Right lobe of liver (tissue), 6 donors: ENCODE data around the gene CHST4. TPM values are rescaled to one million over a fixed set of nuclear protein-coding genes. Genes with fewer than 3 reads are reported as not detected.

ENCODE experiments used
- ATAC-seq, 4 donors: fragments of 200-7000 bp; cut with Tn5 transposase; one replicate each; pipeline ENCODE4 v1.9.1; 2020; ENCODE audit warnings: mild to moderate bottlenecking in 4 of 4, moderate library complexity in 4 of 4
- DNase-seq, 3 donors: peaks; one replicate each; pipeline ENCODE4 v3.0.0-alpha.2; 2020
- H3K27ac ChIP-seq, 3 donors: fragments of 200-600 bp; one replicate each; pipeline ENCODE4 v1.8.0; 2022
- H3K27me3 ChIP-seq, 2 donors: fragments of 200-600 bp; one replicate each; pipeline ENCODE4 v1.8.0; 2022
- H3K36me3 ChIP-seq, 4 donors: fragments of 200-600 bp; sonication (generic) in 1 of 4; one replicate each; pipeline versions ENCODE4 v1.5.1 to v1.8.0; 2017 to 2022; ENCODE audit warnings: control low read depth in 1 of 4
- H3K4me1 ChIP-seq, 4 donors: fragments of 200-600 bp; sonication (generic) in 1 of 4; one replicate each; pipeline versions ENCODE4 v1.5.1 to v1.8.0; 2017 to 2022; ENCODE audit warnings: control low read depth in 1 of 4
- H3K4me3 ChIP-seq, 3 donors: fragments of 200-600 bp; one replicate each; pipeline ENCODE4 v1.8.0; 2022
- H3K9me3 ChIP-seq, 4 donors: fragments of 200-600 bp; sonication (generic) in 1 of 4; one replicate each; pipeline versions ENCODE4 v1.5.1 to v1.8.0; 2017 to 2022; ENCODE audit warnings: control low read depth in 1 of 4
- POLR2A ChIP-seq: fragments of 450-650 bp; IDR thresholded peaks from one replicate; pipeline ENCODE4 v1.6.1; 2017; ENCODE audit warnings: antibody characterized with exemption, mild to moderate bottlenecking
- WGBS: methylation state at CpG from one replicate; pipeline ENCODE4 v1.1.6; 2018; ENCODE audit warnings: low coverage, low lambda C conversion rate; ENCODE audit not compliant: insufficient coverage; ENCODE audit errors: missing lambda C conversion rate; 5-methylcytosine and 5-hydroxymethylcytosine counted together
- intact Hi-C, 2 donors: fragments of 100-400 bp; cut with DNase I; formaldehyde crosslinking; loops; one replicate each; pipeline versions ENCODE4 v1.11.2 to v1.14.1; 2022
- total RNA-seq, 6 experiments: library from RNA; depleted of rRNA in 2 of 6; stranded (reverse); fragments of >200 nt in 2 of 6; fragmentation: NEBNext Ultra II Directional in 3 of 6; extraction: Animal tissue kit (Norgen Biotek cat#: 25700) in 3 of 6; gene quantifications; one replicate each; pipeline versions ENCODE4 v1.1.0 to v1.2.4, GENCODE V29; 2016 to 2023
- TF ChIP-seq, protein P1 (sequence below), 4 donors: fragments of 200-600 bp in 3 of 4; fragments of 450-650 bp in 1 of 4; IDR thresholded peaks; one replicate each; pipeline versions ENCODE4 v1.5.1 to v1.8.0; 2016 to 2022; ENCODE audit warnings: antibody characterized with exemption in 4 of 4, mild to moderate bottlenecking in 2 of 4
- donor health status: DM: no; HTN: yes; CAD: no.
- donor health status: DM: no; HTN: no; CAD: no.
- donor health status: DM: no; HTN: no; CAD: no.
- donor health status: DM: no; HTN: yes; CAD: no.
- donor health status: DM: no; HTN: yes; CAD: no.

Gene CHST4
- total RNA-seq, 6 experiments from 2014 or later = 2.0 to 6.5 (median 3.1) TPM

DNA sequence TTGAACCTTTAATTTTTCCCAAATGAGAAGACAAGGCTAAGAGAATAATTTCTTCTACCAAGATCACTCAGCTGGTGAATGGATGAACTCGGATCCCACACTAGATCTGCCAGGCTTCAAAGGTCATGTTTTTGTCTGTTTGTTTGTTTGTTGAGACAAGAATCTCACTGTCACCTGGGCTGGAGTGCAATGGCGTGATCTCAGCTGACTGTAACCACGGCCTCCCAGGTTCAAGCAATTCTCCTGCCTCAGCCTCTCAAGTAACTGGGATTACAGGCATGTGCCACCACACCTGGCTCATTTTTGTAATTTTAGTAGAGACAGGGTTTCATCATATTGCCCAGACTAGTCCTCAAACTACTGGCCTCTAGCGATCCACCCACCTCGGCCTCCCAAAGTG is 43.7 kb upstream of the CHST4 start:
- WGBS = 71% methylated on average over 3 of the region's 5 CpGs
- no peak for TF ChIP-seq POLR2A
- TF ChIP-seq, protein P1, sequence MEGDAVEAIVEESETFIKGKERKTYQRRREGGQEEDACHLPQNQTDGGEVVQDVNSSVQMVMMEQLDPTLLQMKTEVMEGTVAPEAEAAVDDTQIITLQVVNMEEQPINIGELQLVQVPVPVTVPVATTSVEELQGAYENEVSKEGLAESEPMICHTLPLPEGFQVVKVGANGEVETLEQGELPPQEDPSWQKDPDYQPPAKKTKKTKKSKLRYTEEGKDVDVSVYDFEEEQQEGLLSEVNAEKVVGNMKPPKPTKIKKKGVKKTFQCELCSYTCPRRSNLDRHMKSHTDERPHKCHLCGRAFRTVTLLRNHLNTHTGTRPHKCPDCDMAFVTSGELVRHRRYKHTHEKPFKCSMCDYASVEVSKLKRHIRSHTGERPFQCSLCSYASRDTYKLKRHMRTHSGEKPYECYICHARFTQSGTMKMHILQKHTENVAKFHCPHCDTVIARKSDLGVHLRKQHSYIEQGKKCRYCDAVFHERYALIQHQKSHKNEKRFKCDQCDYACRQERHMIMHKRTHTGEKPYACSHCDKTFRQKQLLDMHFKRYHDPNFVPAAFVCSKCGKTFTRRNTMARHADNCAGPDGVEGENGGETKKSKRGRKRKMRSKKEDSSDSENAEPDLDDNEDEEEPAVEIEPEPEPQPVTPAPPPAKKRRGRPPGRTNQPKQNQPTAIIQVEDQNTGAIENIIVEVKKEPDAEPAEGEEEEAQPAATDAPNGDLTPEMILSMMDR (IDR thresholded peaks at IDR 0.05) = no peak

GRCh38 chr16:71484006-71484893 is 42.0 kb upstream of the CHST4 start:
- intact Hi-C loops = no loop called here
- peak overlapping the region; percentile 80 to 90 (median 87) for H3K4me3 ChIP-seq

More for the DNA sequence above, 43.7 kb upstream of the CHST4 start:
- H3K9me3 ChIP-seq = no peaks in the 10 kb centered on the region
- H3K4me3 ChIP-seq = no peak overlapping the region
- ATAC-seq (peak in 3 of 4 donors; percentile 12 to 45 (median 43)), DNase-seq (no peak)
- H3K27ac ChIP-seq = peak overlapping the region in 1 of 3 donors; percentile 96
- peaks cover 0 to 16% (median 5%) of the 10 kb centered on the region in 4 donors for H3K4me1 ChIP-seq
- intact Hi-C loops = no loop called here
- peaks cover 0 to 17% (median 0%) of the 10 kb centered on the region in 4 donors for H3K36me3 ChIP-seq
- H3K27me3 ChIP-seq = no peaks in the 10 kb centered on the region

DNA sequence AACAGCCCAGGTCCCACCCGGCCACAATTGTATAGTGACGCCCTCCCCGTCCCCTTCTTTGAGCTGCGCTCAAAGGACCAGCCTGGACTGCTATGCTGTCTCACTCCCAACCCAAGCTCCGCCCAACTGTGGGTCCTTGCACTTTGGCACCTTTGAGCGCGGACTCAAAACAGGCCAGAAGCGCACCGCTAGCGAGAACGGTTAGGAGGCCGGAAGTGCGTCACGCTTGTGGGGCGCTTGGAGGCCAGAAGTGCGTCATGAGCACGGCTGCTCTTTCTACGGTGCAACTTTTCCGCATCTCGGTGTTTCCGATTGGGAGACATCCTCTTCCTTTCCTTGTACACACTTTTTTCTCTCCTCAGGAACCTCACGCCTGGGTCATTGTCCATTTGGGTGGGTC is 37.1 kb upstream of the CHST4 start, which contains the start of gene ZNF19:
ZNF19 (minus strand) TSS at position 203 of the 400 bp plus-strand sequence. CDS start 7,210 bp downstream, outside the sequence.
- intact Hi-C loops = no loop called here
- 89% methylated on average over 13 of the region's 22 CpGs for WGBS
- Histone ChIP-seq H3K27ac (no peak within 1 kb of the TSS), H3K36me3 (no peaks in the 10 kb centered on the region), H3K4me1 (peaks cover 0 to 4% (median 0%) of the 10 kb centered on the region in 4 donors), H3K9me3 (no peaks in the 10 kb centered on the region), H3K27me3 (no peaks in the 10 kb centered on the region), H3K4me3 (no peak within 1 kb of the TSS)
- TF ChIP-seq POLR2A = no peak
- TF ChIP-seq, protein P1 (IDR thresholded peaks at IDR 0.05) = no peak
- DNase-seq (no peak), ATAC-seq (no peak)

More at GRCh38 chr16:71484006-71484893, 42.0 kb upstream of the CHST4 start:
- Histone ChIP-seq H3K27ac (peak overlapping the region; percentile 93 to 96 (median 94)), H3K27me3 (no peaks in the 10 kb centered on the region), H3K4me1 (peaks cover 0 to 16% (median 5%) of the 10 kb centered on the region in 4 donors), H3K9me3 (no peaks in the 10 kb centered on the region), H3K36me3 (peaks cover 0 to 4% (median 0%) of the 10 kb centered on the region in 4 donors)
- peak; percentile 85 to 90 (median 90) for DNase-seq
- TF ChIP-seq, protein P1 (IDR thresholded peaks at IDR 0.05) = no peak
- TF ChIP-seq POLR2A = peak; percentile 75
- 1% methylated on average over 24 of the region's 44 CpGs for WGBS
- ATAC-seq = peak; percentile 94 to 98 (median 96)

- no peak for ATAC-seq
- TF ChIP-seq POLR2A = no peak
- TF ChIP-seq, protein P1 (IDR thresholded peaks at IDR 0.05) = no peak
Observed at GRCh38 chr16:71490361-71490760, 35.9 kb upstream of the CHST4 start.

More at GRCh38 chr16:71490361-71490760, 35.9 kb upstream of the CHST4 start:
- H3K27ac ChIP-seq = no peak overlapping the region
- no peaks in the 10 kb centered on the region for H3K27me3 ChIP-seq
- intact Hi-C loops = loop anchor here in 1 of 2 donors (10.0 kb wide), 1 partner anchor 76 kb away; no protein-coding TSS in a partner anchor
- no peaks in the 10 kb centered on the region for H3K36me3 ChIP-seq
- H3K9me3 ChIP-seq = no peaks in the 10 kb centered on the region
- H3K4me1 ChIP-seq = no peaks in the 10 kb centered on the region
- no peak for DNase-seq
- no peak overlapping the region for H3K4me3 ChIP-seq
